Keratinocyte (primary cell): Measurements from ENCODE around the gene INHBC. TPM values are rescaled to one million over a fixed set of nuclear protein-coding genes. Genes with fewer than 3 reads are reported as not detected.

Experiments used
- DNase-seq: peaks from one replicate; pipeline ENCODE4 v3.0.0-alpha.2; 2011; ENCODE audit warnings: low read depth, missing footprints, low spot score
- FAIRE-seq: peaks from 2 replicates; lab custom pipeline; 2011; peaks lifted over from hg19 to GRCh38; lab: Jason Lieb, UNC
- H2AFZ ChIP-seq: 2 replicates; pipeline ENCODE4 v1.6.0; 2012; ENCODE audit warnings: low read length, control low read depth, inconsistent platforms; ENCODE audit not compliant: control insufficient read depth
- H3K27ac ChIP-seq: 2 replicates; pipeline ENCODE4 v1.5.1; 2011; ENCODE audit warnings: low read length; ENCODE audit not compliant: control insufficient read depth, insufficient read depth
- H3K27me3 ChIP-seq: 3 replicates; pipeline ENCODE4 v1.6.0; 2011; ENCODE audit warnings: low read length; ENCODE audit not compliant: control insufficient read depth, insufficient read depth; ENCODE audit errors: extremely low read depth
- H3K36me3 ChIP-seq, 2 experiments: 2 replicates in 1 of 2; 3 replicates in 1 of 2; pipeline ENCODE4 v1.5.1; 2011; ENCODE audit warnings: low read length in 2 of 2, mild to moderate bottlenecking in 1 of 2; ENCODE audit not compliant: control insufficient read depth in 2 of 2, insufficient read depth in 2 of 2; ENCODE audit errors: extremely low read depth in 1 of 2
- H3K4me1 ChIP-seq: 3 replicates; pipeline ENCODE4 v1.5.1; 2011; ENCODE audit warnings: low read length; ENCODE audit not compliant: control insufficient read depth, insufficient read depth; ENCODE audit errors: extremely low read depth
- H3K4me2 ChIP-seq: 3 replicates; pipeline ENCODE4 v1.6.0; 2011; ENCODE audit warnings: low read depth, low read length; ENCODE audit not compliant: control insufficient read depth, insufficient read depth; ENCODE audit errors: extremely low read depth
- H3K4me3 ChIP-seq, 3 experiments: fragments of 200-600 bp in 1 of 3; sonication (generic) in 1 of 3; 2 replicates in 2 of 3; 3 replicates in 1 of 3; pipeline ENCODE4 v1.5.1; 2011 to 2016; ENCODE audit warnings: low read length in 3 of 3, mild to moderate bottlenecking in 3 of 3, control low read depth in 2 of 3, inconsistent platforms in 1 of 3, low read depth in 1 of 3, mixed read lengths in 1 of 3, mixed run types in 1 of 3, moderate library complexity in 1 of 3; ENCODE audit not compliant: control insufficient read depth in 2 of 3, insufficient read depth in 2 of 3; ENCODE audit errors: extremely low read depth in 1 of 3
- H3K79me2 ChIP-seq: 2 replicates; pipeline ENCODE4 v1.6.0; 2012; ENCODE audit warnings: low read length; ENCODE audit not compliant: control insufficient read depth, insufficient read depth
- H3K9ac ChIP-seq: 3 replicates; pipeline ENCODE4 v1.6.0; 2011; ENCODE audit warnings: low read length; ENCODE audit not compliant: control insufficient read depth, insufficient read depth; ENCODE audit errors: extremely low read depth
- H3K9me1 ChIP-seq: 3 replicates; pipeline ENCODE4 v1.6.0; 2011; ENCODE audit warnings: low read length; ENCODE audit not compliant: control insufficient read depth, insufficient read depth; ENCODE audit errors: extremely low read depth
- H3K9me3 ChIP-seq: 2 replicates; pipeline ENCODE4 v1.5.1; 2012; ENCODE audit warnings: low read depth, low read length; ENCODE audit not compliant: control insufficient read depth
- H4K20me1 ChIP-seq: 3 replicates; pipeline ENCODE4 v1.6.0; 2011; ENCODE audit warnings: low read length; ENCODE audit not compliant: control insufficient read depth, insufficient read depth; ENCODE audit errors: extremely low read depth
- CTCF ChIP-seq, 3 experiments: IDR thresholded peaks in 1 of 3; conservative IDR thresholded peaks in 1 of 3; optimal IDR thresholded peaks in 1 of 3; 2 replicates in 2 of 3; 3 replicates in 1 of 3; pipeline versions ENCODE3 to v1.5.1; 2011; ENCODE audit warnings: low read length in 3 of 3, mild to moderate bottlenecking in 3 of 3, moderate library complexity in 2 of 3, control low read depth in 1 of 3, inconsistent platforms in 1 of 3; ENCODE audit not compliant: insufficient read depth in 2 of 3; ENCODE audit errors: extremely low read depth in 1 of 3
- EZH2 ChIP-seq: IDR thresholded peaks from one replicate; pipeline ENCODE4 v1.6.1; 2012; ENCODE audit warnings: inconsistent platforms, mild to moderate bottlenecking, low read length, moderate library complexity
- dilution Hi-C: fragments of 300-500 bp; cut with MboI; formaldehyde crosslinking; loops from one replicate; pipeline ENCODE4 v1.7.0; 2020; ENCODE audit warnings: low sequenced_read_pairs; ENCODE audit not compliant: extremely low pct_ligation_motif_present
- polyA plus RNA-seq, 5 experiments: library from polyadenylated mRNA; depleted of rRNA in 3 of 5; stranded (reverse) in 3 of 5; stranded (forward) in 1 of 5; unstranded in 1 of 5; fragments of >200 nt; gene quantifications; 1 replicate in 1 of 5; 2 replicates in 3 of 5; 3 replicates in 1 of 5; pipeline versions ENCODE4 v1.2.1 to v1.2.3, GENCODE V29; 2011 to 2012; ENCODE audit warnings: missing spikeins in 2 of 5, low read depth in 1 of 5, low replicate concordance in 1 of 5

INHBC gene
- polyA plus RNA-seq, 1 donor (not counting 4 experiments of a cell fraction or from before 2014, with no cell fraction given) = 0.04 TPM

DNA sequence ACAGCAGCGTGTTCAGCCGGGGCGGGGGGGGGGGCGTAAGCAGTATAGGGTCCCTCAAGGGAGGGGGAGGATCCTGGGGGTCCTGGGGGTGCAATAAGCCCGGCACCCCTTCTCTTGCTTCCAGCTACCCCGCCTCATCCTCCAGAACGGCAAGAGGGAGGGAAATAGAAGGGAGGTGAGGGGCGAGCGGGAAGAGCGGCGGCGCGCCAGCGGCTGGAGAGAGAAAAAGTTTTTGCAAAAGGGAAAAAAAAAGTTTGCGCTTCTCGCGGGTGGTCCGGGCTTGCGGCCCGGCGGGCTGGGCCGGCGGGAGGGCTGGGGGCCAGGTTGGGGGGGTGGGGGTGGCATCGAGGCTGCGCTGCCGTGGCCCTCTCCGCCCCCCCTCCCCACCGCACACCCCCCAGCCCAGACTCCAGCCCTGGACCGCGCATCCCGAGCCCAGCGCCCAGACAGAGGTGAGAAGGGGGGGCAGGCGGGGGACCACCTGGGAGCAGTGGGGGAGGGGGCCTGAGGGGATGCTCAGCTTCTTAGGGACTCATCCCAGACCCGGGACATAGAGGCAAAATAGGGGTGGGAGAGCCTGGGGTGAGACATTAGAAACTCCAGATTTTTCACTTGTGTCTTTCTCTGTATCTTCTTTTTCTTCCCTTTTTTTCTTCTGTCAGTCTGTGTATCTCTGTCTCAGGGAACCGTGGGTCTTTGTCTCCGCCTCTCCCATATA, 25.3 kb downstream of the INHBC start, which contains the start of gene GLI1:
TSS of gene GLI1 (plus strand) at position 36 of the 718 bp plus-strand sequence. CDS start 3,907 bp downstream, outside the sequence.
- peak within 1 kb of the TSS; percentile 91 for H3K27ac ChIP-seq
- peak within 1 kb of the TSS; percentile 97 for H3K4me2 ChIP-seq

GRCh38 chr12:57460468-57460784, 25.8 kb downstream of the INHBC start:
- H3K9me1 ChIP-seq = no peaks in the 10 kb centered on the region
- FAIRE-seq (no peak), DNase-seq (no peak)
- dilution Hi-C loops = no loop called here
- peaks cover 44% of the 10 kb centered on the region for H3K4me1 ChIP-seq
- H3K27me3 ChIP-seq = peaks cover 16% of the 10 kb centered on the region
- H4K20me1 ChIP-seq = no peaks in the 10 kb centered on the region
- H2AFZ ChIP-seq = no peak overlapping the region
- peak overlapping the region; percentile 42 to 96 (median 50) for H3K4me3 ChIP-seq
- no peaks in the 10 kb centered on the region for H3K79me2 ChIP-seq
- peak overlapping the region; percentile 97 for H3K4me2 ChIP-seq
- no peak overlapping the region for H3K9ac ChIP-seq
- H3K27ac ChIP-seq = no peak overlapping the region
- no peaks in the 10 kb centered on the region for H3K9me3 ChIP-seq
- no peaks in the 10 kb centered on the region for H3K36me3 ChIP-seq
- TF ChIP-seq EZH2 (no peak), CTCF (optimal IDR thresholded peaks at IDR 0.05 in 1 of 3, IDR thresholded peaks at IDR 0.05 in 1 of 3, conservative IDR thresholded peaks at IDR 0.05 in 1 of 3; ENCODE audit: extremely low read depth in 1 of 3, insufficient read depth in 2 of 3, low read length in 3 of 3) (no peak)

More for the DNA sequence above, 25.3 kb downstream of the INHBC start, which contains the start of gene GLI1:
- FAIRE-seq (no peak), DNase-seq (no peak)
- H3K4me1 ChIP-seq = peaks cover 44% of the 10 kb centered on the region
- peak within 1 kb of the TSS; percentile 50 to 96 (median 94) for H3K4me3 ChIP-seq
- no peak for TF ChIP-seq CTCF (optimal IDR thresholded peaks at IDR 0.05 in 1 of 3, IDR thresholded peaks at IDR 0.05 in 1 of 3, conservative IDR thresholded peaks at IDR 0.05 in 1 of 3; ENCODE audit: extremely low read depth in 1 of 3, insufficient read depth in 2 of 3, low read length in 3 of 3)
- no peak for TF ChIP-seq EZH2
- H3K36me3 ChIP-seq = no peaks in the 10 kb centered on the region
- no peaks in the 10 kb centered on the region for H3K9me3 ChIP-seq
- H3K27me3 ChIP-seq = peaks cover 16% of the 10 kb centered on the region
- dilution Hi-C loops = no loop called here
- H3K79me2 ChIP-seq = no peaks in the 10 kb centered on the region
- H4K20me1 ChIP-seq = no peaks in the 10 kb centered on the region
- no peaks in the 10 kb centered on the region for H3K9me1 ChIP-seq
- peak within 1 kb of the TSS; percentile 97 for H2AFZ ChIP-seq
- H3K9ac ChIP-seq = peak within 1 kb of the TSS; percentile 76
